Retinal pigment epithelial cell (primary cell): ENCODE results near the gene NWD2.
"Not testable (repeated sequence)": the region's sequence is repeated elsewhere in the genome, so short reads cannot be mapped to it uniquely, and the experiment has no call there.

Experiments used
- DNase-seq: peaks from one replicate; pipeline ENCODE4 v3.0.0-alpha.2; 2010; ENCODE audit warnings: low read depth
- H3K4me3 ChIP-seq: 2 replicates; pipeline ENCODE4 v1.5.1; 2011; ENCODE audit warnings: mild to moderate bottlenecking, low read length, control low read depth, moderate library complexity
- CTCF ChIP-seq: conservative IDR thresholded peaks from 2 replicates; pipeline ENCODE4 v1.5.1; 2011; ENCODE audit warnings: low read depth, low read length, control low read depth, inconsistent platforms

The NWD2 gene

GRCh38 chr4:37490391-37491347, 246.1 kb downstream of the NWD2 start:
- no peak for TF ChIP-seq CTCF
- DNase-seq = no peak
- no peak overlapping the region for H3K4me3 ChIP-seq

GRCh38 chr4:37495353-37495752, 250.8 kb downstream of the NWD2 start:
- H3K4me3 ChIP-seq, DNase-seq: not testable (repeated sequence)
